ENCODE measurements around the gene ZNF256. TPM values are rescaled to one million over a fixed set of nuclear protein-coding genes. Genes with fewer than 3 reads are reported as not detected.

ZNF256 gene
- total and polyA plus RNA-seq, 4 donors = 7.4 to 12.3 (median 10.0) TPM

DNA sequence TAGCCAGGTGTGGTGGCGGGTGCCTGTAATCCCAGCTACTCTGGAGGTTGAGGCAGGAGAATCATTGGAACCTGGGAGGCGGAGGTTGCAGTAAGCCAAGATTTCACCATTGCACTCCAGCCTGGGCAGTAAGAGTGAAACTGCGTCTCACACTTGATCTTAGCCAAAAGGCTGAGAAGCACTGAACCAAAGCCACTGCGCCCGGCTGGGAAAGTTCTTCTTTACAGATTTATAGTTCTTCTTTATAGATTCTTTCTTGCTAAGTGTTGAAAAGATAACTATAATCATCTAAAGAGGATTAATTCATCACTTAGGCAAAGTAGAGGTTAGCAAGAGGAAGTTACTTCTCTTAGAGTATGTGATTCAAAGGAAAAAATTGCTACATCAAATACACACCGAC lies 42.2 kb downstream of the ZNF256 start:
- Histone ChIP-seq H3K9me3 (ENCODE audit: control insufficient read depth, insufficient read depth, low read length) (no peaks in the 10 kb centered on the region), H3K27ac (ENCODE audit: low read depth, low read length) (no peak overlapping the region), H3K27me3 (ENCODE audit: control insufficient read depth, insufficient read depth, low read length) (no peaks in the 10 kb centered on the region), H3K4me3 (ENCODE audit: low read depth, low read length) (no peak overlapping the region), H3K4me1 (ENCODE audit: control insufficient read depth, insufficient read depth, low read length) (no peaks in the 10 kb centered on the region), H3K36me3 (ENCODE audit: control insufficient read depth, insufficient read depth, low read length) (peaks cover 18% of the 10 kb centered on the region)
- 89% methylated on average over 3 of the region's 6 CpGs for WGBS (ENCODE audit: insufficient coverage)
- DNase-seq (ENCODE audit: low read depth in 4 of 6, low spot score in 6 of 6) = no peak

DNA sequence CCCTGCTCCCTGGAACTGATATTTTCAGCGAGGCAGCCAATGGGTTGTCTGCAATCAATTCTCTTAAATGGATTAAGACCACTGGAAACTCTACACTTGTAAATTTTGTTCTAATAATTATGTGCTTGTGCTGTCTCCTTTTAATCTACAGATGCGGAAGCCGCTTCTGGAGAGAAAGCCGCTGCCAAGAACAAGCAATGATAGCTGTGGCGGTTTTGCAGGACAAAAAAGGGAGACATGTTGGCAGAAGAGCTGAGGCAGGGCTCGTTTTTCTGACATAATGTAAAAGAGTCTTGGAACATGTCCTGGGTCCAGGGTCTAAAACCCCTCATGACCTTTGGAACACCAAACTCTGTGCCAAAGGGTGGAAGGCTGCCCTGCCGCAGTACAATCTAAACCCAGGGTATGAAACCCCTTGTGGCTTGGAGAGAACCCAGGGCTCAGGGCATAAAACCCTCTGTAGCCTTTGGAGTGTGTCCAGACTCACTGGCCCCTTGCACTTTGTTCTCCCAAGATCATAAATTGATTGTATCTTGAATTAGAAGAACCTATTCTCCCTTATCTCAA lies 43.8 kb downstream of the ZNF256 start:
- H3K4me1 ChIP-seq (ENCODE audit: control insufficient read depth, insufficient read depth, low read length) = no peaks in the 10 kb centered on the region
- 57% methylated on average over 6 of the region's 7 CpGs for WGBS (ENCODE audit: insufficient coverage)
- no peak overlapping the region for H3K27ac ChIP-seq (ENCODE audit: low read depth, low read length)
- no peak overlapping the region for H3K4me3 ChIP-seq (ENCODE audit: low read depth, low read length)
- H3K9me3 ChIP-seq (ENCODE audit: control insufficient read depth, insufficient read depth, low read length) = no peaks in the 10 kb centered on the region
- peaks cover 15% of the 10 kb centered on the region for H3K36me3 ChIP-seq (ENCODE audit: control insufficient read depth, insufficient read depth, low read length)
- no peak for DNase-seq (ENCODE audit: low read depth in 4 of 6, low spot score in 6 of 6)
- no peaks in the 10 kb centered on the region for H3K27me3 ChIP-seq (ENCODE audit: control insufficient read depth, insufficient read depth, low read length)

DNA sequence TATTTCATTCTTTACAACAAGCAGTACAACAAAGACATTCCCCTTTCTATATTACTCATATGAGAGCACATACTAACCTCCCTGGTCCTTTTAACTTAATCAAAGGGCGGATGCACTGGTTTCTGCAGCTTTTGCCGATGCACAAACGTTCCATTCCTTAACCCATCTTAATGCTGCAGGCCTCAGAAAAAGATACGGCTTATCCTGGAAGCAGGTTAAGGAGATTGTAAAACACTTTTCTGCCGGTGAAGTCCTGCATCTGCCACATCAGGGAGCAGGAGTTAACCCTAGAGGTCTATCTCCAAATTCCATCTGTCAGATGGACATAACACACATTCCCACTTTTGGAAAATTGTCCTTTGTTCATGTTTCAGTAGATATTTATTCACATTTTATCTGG lies 47.2 kb downstream of the ZNF256 start:
- Histone ChIP-seq H3K9me3 (ENCODE audit: control insufficient read depth, insufficient read depth, low read length) (no peaks in the 10 kb centered on the region), H3K4me3 (ENCODE audit: low read depth, low read length) (no peak overlapping the region), H3K27me3 (ENCODE audit: control insufficient read depth, insufficient read depth, low read length) (no peaks in the 10 kb centered on the region), H3K36me3 (ENCODE audit: control insufficient read depth, insufficient read depth, low read length) (peaks cover 9% of the 10 kb centered on the region), H3K27ac (ENCODE audit: low read depth, low read length) (no peak overlapping the region), H3K4me1 (ENCODE audit: control insufficient read depth, insufficient read depth, low read length) (no peaks in the 10 kb centered on the region)
- 86% methylated on average over 3 of the region's 5 CpGs for WGBS (ENCODE audit: insufficient coverage)
- no peak for DNase-seq (ENCODE audit: low read depth in 4 of 6, low spot score in 6 of 6)

Other genes with a start within 250 kb of the ZNF256 start
- 10 to 100 TPM; 18.9 to 24.7 TPM for gene ZNF154, start 238.5 kb downstream of the ZNF256 start, total RNA-seq
- gene ZNF154, start 238.5 kb downstream of the ZNF256 start, polyA plus RNA-seq (ENCODE audit: insufficient read length in 2 of 2) = 10 to 100 TPM; 24.2 to 32.4 TPM
- gene ZNF671, start 220.1 kb downstream of the ZNF256 start, total RNA-seq = 10 to 100 TPM; 17.8 to 27.8 TPM
- gene ZNF671, start 220.1 kb downstream of the ZNF256 start, polyA plus RNA-seq (ENCODE audit: insufficient read length in 2 of 2) = 10 to 100 TPM; 21.2 to 23.4 TPM
- 10 to 100 TPM; 34.2 to 40.1 TPM for gene ZNF776, start 200.9 kb downstream of the ZNF256 start, total RNA-seq
- gene ZNF776, start 200.9 kb downstream of the ZNF256 start, polyA plus RNA-seq (ENCODE audit: insufficient read length in 2 of 2) = 10 to 100 TPM; 22.1 to 25.9 TPM
- gene ZNF586, start 178.0 kb downstream of the ZNF256 start, total RNA-seq = 10 to 100 TPM; 35.1 to 35.4 TPM
- gene ZNF586, start 178.0 kb downstream of the ZNF256 start, polyA plus RNA-seq (ENCODE audit: insufficient read length in 2 of 2) = 10 to 100 TPM; 12.4 to 19.4 TPM
- gene ZNF552, start 132.8 kb downstream of the ZNF256 start, total RNA-seq = 10 to 100 TPM in 1 of 2 donors, 1 to 10 TPM in 1; 5.6 to 10.1 TPM
- gene ZNF552, start 132.8 kb downstream of the ZNF256 start, polyA plus RNA-seq (ENCODE audit: insufficient read length in 2 of 2) = 10 to 100 TPM in 1 of 2 donors, 1 to 10 TPM in 1; 3.4 to 11.6 TPM
- gene ZNF587B, start 117.4 kb downstream of the ZNF256 start, total RNA-seq = 10 to 100 TPM; 15.5 to 17.9 TPM
- gene ZNF587B, start 117.4 kb downstream of the ZNF256 start, polyA plus RNA-seq (ENCODE audit: insufficient read length in 2 of 2) = 1 to 10 TPM; 4.8 to 7.9 TPM
- gene ZNF587, start 97.8 kb downstream of the ZNF256 start, total RNA-seq = 10 to 100 TPM; 29.8 to 32.2 TPM
- 10 to 100 TPM; 20.4 to 33.5 TPM for gene ZNF587, start 97.8 kb downstream of the ZNF256 start, polyA plus RNA-seq (ENCODE audit: insufficient read length in 2 of 2)
- 10 to 100 TPM; 17.5 to 25.9 TPM for gene ZNF814, start 58.7 kb downstream of the ZNF256 start, total RNA-seq
- 10 to 100 TPM; 40.3 to 61.5 TPM for gene ZNF814, start 58.7 kb downstream of the ZNF256 start, polyA plus RNA-seq (ENCODE audit: insufficient read length in 2 of 2)
- gene ZNF417, start 31.1 kb downstream of the ZNF256 start, total RNA-seq = 10 to 100 TPM; 29.0 to 35.6 TPM
- gene ZNF417, start 31.1 kb downstream of the ZNF256 start, polyA plus RNA-seq (ENCODE audit: insufficient read length in 2 of 2) = 10 to 100 TPM; 19.5 to 35.6 TPM
- gene ZNF418, start 12.3 kb downstream of the ZNF256 start, total RNA-seq = 10 to 100 TPM; 27.4 to 28.7 TPM
- gene ZNF418, start 12.3 kb downstream of the ZNF256 start, polyA plus RNA-seq (ENCODE audit: insufficient read length in 2 of 2) = 10 to 100 TPM; 23.9 to 32.9 TPM
- 1 to 10 TPM in 1 of 2 donors, under 1 TPM in 1; 0.40 to 1.9 TPM for gene C19orf18, start 26.8 kb upstream of the ZNF256 start, total RNA-seq
- 1 to 10 TPM; 1.1 to 4.8 TPM for gene C19orf18, start 26.8 kb upstream of the ZNF256 start, polyA plus RNA-seq (ENCODE audit: insufficient read length in 2 of 2)
- 10 to 100 TPM; 33.3 to 39.3 TPM for gene ZNF606, start 55.1 kb upstream of the ZNF256 start, total RNA-seq
- 10 to 100 TPM; 23.2 to 25.1 TPM for gene ZNF606, start 55.1 kb upstream of the ZNF256 start, polyA plus RNA-seq (ENCODE audit: insufficient read length in 2 of 2)
- gene ZSCAN1, start 86.3 kb upstream of the ZNF256 start, total RNA-seq = 1 to 10 TPM in 1 of 2 donors, under 1 TPM in 1; 0.79 to 3.0 TPM
- 10 to 100 TPM; 12.9 to 14.9 TPM for gene ZSCAN1, start 86.3 kb upstream of the ZNF256 start, polyA plus RNA-seq (ENCODE audit: insufficient read length in 2 of 2)
- 10 to 100 TPM; 10.8 to 21.4 TPM for gene ZNF135, start 111.6 kb upstream of the ZNF256 start, total RNA-seq
- gene ZNF135, start 111.6 kb upstream of the ZNF256 start, polyA plus RNA-seq (ENCODE audit: insufficient read length in 2 of 2) = 10 to 100 TPM; 15.1 to 26.1 TPM
- gene ZSCAN18, start 150.5 kb upstream of the ZNF256 start, total RNA-seq = 100 to 1,000 TPM in 1 of 2 donors, 10 to 100 TPM in 1; 81.2 to 115 TPM
- gene ZSCAN18, start 150.5 kb upstream of the ZNF256 start, polyA plus RNA-seq (ENCODE audit: insufficient read length in 2 of 2) = 100 to 1,000 TPM; 124 to 151 TPM
- 10 to 100 TPM; 30.9 to 34.5 TPM for gene ZNF329, start 203.1 kb upstream of the ZNF256 start, total RNA-seq
- 10 to 100 TPM; 19.8 to 21.2 TPM for gene ZNF329, start 203.1 kb upstream of the ZNF256 start, polyA plus RNA-seq (ENCODE audit: insufficient read length in 2 of 2)
- gene ZNF274, start 235.4 kb upstream of the ZNF256 start, total RNA-seq = 10 to 100 TPM; 18.8 to 25.0 TPM
- 10 to 100 TPM; 23.0 to 28.5 TPM for gene ZNF274, start 235.4 kb upstream of the ZNF256 start, polyA plus RNA-seq (ENCODE audit: insufficient read length in 2 of 2)

Measured in spinal cord (tissue), 10 donors.